Amniotic stem cell (primary cell): ENCODE data around the gene TRH.
A peak's percentile ranks its signal among the peaks of the same experiment; 100 is the strongest.

Experiments used
- DNase-seq: peaks from one replicate; lab custom pipeline; 2025; lab: John Stamatoyannopoulos, UW

The TRH gene, protein sequence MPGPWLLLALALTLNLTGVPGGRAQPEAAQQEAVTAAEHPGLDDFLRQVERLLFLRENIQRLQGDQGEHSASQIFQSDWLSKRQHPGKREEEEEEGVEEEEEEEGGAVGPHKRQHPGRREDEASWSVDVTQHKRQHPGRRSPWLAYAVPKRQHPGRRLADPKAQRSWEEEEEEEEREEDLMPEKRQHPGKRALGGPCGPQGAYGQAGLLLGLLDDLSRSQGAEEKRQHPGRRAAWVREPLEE

DNA sequence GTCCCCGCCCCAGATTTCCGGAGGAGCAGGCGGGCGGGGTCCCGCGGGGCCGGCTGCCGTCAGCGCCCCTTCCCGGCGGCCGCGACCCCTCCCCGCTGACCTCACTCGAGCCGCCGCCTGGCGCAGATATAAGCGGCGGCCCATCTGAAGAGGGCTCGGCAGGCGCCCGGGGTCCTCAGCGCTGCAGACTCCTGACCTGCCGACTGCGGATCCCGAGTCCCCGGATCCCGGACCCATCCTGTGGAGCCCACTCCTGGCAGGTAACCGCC lies at the start of gene TRH:
Gene TRH, plus strand, starts transcription at position 157 of the 269 bp plus-strand sequence. CDS start 1,097 bp downstream, outside the sequence.
- no peak for DNase-seq

DNA sequence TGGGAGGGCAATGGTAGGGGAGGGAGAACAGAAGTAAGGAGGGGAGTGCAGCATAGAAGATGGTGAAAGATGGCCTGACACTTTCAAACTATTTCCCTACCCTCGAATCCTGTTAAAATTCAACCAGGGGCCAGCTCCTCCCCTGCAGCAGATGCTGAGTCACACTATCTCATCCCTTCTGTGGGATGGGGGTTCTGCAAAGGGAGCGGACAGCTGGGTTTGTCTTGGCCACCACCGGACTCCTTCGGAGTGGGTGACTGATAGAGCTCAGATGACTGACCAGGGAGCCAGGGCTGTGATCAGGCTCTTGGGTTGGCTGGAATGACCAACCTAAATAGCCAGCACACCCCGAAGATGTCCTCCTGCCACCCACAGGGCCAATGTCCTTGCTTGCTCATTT lies 47.4 kb upstream of the TRH start:
- no peak for DNase-seq

DNA sequence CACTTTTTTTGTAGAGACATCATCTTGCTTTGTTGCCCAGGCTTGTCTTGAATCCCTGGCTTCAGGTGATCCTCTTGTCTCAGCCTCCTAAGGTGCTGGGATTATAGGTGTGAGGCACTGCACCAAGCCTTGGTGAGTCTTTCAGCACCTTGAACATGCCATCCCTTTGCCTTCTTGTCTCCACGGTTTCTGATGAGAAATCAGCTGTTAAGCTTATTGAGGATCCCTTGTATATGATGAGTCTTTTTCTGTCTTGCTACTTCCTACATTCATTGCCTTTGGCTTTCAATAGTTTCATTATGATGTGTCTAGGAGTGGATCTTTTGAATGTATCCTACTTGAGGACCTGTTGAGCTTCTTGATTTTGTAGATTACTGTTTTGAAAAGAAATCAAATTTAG lies 45.1 kb upstream of the TRH start:
- no peak for DNase-seq

DNA sequence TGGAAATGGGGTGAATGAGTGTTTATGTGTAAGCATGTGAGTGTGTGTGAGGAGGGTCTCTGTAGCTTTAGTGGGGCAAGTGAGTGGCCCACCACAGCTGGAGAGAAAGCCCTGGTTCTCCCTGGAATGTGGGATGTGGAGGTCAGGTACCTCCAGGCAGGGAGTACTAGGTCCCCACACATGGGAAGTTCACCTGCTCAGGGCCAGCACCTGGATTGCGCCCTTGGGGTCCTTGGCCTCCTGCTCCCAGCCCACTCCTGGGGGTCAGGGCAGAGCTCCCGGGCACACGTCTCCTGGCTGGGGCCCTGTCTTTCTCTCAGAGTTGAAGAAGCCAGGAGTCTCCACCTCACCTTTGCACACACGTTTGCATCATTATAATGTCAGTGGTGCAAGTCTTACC lies 41.0 kb upstream of the TRH start:
- DNase-seq = no peak

DNA sequence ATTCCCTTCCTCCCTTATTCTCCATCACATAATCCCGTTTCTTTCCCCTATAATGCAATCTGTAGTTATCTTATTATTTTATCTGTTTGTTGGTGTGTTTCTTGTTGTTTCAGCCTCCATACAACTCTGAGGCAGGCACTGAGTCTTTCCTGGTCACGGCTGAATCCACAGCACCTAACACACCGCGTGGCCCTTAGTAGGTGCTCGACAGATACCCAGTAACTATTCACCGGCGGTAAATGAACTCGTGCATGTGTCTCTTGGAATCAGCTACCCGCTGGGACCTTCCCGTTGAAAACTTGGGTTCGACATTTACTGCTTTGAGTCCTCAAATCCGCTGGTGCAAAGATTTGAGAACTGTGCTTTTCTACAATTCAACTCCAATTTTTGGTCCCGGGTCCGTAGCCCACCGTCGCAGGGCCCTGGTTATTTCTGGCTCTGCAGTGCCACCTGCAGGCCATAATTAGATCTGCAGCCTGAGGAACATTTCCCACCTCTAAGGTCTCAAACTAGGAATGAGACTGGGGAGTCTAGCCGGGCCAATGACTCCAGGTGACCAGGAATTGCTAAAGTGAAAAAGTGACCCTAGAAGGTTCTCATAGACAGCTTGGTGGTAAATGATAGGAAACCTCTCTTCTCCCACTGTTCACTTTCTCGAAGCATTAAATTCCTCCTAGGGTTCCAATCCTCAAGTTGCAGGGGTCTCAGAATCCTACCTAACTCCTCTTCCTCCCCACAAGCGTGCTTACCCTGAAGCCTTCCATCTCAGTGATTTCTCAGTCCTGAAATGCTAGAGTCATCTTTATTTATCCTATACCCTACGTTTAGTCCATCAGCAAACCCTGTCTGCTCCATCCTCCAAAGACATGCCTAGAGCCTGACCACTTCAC lies 40.0 kb upstream of the TRH start:
- DNase-seq = no peak

DNA sequence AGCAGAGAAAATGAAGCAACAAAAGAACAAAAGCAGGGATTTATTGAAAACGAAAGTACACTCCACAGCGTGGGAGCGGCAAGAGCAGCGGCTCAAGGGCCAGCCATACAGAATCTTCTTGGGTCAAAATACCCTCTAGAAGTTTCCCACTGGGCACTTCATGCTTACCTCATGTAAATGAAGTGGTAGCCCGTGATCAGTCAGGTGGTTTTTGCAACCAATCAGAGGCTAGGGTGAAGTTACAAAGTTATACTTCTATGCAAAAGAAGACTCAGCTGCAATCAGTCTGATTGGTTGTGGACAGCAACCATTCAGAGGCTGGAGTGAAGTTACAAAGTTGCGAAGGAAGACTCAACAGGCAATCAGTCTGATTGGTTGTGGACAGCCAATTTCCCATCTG lies 37.8 kb upstream of the TRH start:
- DNase-seq = no peak

DNA sequence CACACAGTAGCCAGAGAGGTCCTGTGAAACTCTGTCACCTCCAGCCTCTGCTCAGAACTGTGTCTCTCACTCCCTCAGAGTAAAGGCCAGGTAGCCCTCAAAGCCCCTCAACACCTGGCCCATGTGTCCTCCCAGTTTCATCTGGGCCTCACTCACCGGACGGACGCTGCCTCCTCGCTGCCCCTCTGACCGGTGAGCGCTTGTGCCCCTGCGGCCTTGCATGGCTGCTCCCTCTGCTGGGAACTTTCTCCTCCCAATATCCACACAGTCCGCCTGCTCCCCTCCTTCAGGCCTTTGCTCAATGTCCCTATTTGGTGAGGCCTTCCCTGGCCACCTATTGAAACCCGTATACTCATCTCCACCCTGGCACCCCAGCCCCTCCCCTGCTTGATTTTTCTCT lies 36.8 kb upstream of the TRH start:
- no peak for DNase-seq

DNA sequence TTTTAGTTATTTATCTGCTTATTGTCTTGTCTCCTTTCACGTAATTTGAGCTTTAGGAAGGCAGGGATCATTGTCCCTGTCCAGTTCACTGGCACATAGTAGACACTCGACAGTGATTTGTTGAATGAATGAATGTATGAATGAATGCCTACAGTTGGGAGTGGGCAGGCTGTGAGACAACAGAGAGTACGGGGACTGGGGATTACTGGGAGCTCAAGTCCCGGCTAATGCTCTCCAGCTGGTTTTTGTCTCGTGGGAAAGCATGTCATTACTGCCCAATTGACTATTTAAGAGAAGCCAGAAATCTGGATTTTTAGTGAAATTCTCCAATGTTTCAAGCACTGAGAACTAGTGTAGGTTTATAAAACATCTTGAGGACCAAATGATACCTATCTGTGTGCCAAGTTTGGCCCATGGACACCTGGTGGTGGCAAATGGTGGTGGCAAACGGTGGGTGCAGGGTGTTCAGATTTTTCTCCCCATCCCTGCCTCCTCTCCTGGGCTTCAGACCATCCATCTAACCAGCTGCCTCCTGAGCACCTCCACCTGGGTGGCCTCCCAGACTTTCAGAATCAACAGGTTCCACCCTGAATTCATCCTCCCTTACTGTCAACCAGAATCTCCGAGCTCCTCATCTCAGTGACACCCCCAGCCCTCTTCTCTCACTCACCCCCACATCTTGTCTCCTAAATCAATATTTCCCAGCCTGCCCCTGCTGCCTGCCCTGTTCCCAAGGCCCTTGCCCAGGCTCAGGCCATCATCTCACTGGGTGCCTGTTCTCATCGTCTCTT lies 36.2 kb upstream of the TRH start:
- DNase-seq = no peak

DNA sequence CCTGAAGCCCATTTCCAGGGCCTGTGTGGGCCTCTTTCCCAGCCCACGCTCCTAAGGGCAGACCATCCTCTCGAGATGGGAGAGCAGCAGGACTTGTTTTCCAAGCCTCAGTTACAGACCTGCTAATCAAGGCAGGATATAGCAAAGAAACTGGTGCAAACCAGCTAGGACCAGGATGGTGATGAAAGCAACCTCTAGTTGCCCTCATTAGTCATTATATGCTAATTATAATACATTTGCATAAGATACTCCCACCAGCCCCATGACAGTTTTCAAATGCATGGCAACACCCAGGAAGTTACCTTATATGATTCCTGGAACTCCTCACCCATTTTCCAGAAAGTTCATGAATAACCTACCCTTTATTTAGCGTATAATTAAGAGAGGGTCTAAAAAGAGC lies 34.4 kb upstream of the TRH start:
- no peak for DNase-seq

DNA sequence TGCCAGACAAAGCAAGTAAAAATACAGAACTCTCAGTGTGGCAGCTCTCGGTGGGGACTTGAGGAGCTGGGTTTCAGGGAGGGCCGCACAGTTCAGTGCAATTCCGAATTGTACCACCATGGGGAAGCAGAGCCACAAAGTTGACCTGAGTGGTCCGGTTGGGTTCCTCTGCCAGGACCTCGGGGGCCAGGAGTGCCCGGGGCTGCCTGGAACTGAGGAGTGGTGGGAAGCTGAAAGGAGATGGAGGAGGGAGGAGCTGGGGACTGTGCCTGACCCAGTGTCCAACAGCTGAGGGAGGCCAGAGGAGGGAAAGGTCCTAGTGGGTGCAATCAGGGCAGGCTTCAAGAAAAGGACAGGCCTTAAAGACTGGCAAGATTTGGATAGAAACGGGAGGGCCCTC lies 32.2 kb upstream of the TRH start:
- DNase-seq = peak; percentile 2

DNA sequence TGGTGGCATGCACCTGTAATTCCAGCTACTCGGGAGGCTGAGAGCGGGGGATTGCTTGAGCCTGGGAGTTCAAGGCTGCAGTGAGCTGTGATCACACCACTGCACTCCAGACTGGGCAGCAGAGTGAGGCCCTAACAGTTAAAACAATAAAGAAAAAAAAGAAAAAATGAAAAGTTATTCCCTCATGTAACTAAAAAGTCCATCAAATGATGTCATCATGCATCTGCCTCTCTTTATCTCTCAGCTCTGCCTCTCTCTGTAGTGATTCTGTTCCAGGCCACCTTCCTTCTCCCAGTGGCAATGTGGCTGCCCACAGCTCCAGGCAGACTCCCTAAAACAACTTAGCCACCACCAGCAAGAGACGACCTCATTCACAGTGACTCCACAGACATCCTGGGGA lies 31.5 kb upstream of the TRH start:
- no peak for DNase-seq

DNA sequence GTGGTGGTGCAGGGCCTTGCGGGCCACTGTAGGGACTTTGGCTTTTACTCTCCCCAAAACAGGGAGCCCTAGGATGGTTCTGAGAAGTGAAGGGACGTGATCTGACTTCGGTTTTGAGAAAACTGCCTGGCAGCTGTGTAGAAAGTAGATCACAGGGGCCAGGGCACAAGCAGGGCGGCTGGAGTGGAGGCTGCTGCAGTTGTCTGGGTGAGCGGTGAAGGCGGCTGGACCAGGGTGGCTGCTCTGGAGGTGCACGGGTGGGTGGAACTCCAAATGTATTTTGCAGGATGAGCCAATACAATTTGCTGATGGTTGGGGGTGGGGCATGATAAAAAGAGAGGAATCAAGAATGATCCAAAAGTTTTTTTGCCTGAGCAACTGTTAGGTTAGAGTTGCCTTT lies 29.8 kb upstream of the TRH start:
- no peak for DNase-seq

DNA sequence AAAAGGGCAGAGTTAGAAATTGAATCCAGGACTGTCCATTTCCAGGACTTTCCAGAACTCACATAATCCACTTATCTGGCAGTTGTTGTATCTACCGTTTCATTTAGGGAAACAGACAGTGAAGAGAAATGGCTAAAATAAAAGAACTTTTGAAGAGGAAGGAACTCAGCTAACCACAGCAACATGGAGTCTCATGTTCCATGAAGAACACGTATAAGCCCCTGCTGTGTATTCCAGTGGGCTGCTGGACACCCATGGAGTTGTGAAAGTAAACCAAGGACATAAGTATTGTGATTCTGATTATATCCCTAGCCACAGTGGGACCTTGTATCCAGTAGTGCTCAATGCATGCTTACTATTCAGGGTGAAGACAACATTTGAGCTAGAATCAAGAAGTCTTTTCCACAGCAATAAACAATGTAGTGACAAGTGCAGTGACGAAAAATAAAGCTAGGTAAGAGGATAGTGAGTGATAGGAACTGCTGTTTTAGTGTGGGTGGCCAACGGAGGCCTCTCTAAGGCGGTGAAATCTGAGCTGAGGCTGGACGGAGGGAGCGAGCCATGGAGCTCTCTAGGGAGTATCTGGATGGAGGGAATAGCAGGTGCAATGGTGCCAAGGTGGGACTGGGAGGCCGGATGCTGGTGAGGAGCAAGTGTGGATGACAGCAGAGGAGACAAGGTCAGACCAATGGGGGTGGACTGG lies 26.8 kb upstream of the TRH start:
- DNase-seq = no peak

DNA sequence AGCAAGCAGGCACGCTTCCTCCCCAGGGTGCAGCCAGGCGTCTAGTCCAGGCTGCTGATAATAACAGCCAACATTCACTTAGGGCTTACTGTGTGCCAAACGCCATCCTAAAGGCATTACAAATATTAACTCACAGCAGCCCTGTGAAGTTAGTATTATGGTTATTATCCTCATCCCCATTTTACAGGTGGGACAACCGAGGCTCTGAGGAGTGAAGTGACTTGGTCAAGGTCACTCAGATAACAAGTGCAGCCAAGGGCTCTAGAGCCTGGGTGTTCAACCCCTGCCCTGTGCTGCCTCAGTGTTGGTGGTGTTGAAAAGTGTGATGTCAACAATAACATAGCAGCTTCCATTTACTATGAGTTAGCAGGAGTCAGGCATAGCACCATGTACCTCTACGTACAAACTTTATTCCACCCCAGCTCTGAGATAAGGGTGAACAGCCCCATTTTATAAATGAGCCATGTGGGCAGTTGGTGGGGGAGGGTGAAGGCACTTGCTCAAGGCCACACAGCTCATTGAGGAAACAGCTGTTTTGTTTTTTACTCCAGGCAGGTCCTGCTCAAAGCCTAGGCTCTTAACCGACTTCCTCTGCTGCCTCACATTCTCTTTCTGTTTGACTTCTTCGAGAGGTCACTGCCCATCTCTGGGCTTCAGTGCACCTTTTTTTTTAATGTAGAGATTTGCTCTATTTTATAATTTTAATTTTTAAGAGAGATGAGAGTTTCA lies 24.0 kb upstream of the TRH start:
- DNase-seq = no peak

DNA sequence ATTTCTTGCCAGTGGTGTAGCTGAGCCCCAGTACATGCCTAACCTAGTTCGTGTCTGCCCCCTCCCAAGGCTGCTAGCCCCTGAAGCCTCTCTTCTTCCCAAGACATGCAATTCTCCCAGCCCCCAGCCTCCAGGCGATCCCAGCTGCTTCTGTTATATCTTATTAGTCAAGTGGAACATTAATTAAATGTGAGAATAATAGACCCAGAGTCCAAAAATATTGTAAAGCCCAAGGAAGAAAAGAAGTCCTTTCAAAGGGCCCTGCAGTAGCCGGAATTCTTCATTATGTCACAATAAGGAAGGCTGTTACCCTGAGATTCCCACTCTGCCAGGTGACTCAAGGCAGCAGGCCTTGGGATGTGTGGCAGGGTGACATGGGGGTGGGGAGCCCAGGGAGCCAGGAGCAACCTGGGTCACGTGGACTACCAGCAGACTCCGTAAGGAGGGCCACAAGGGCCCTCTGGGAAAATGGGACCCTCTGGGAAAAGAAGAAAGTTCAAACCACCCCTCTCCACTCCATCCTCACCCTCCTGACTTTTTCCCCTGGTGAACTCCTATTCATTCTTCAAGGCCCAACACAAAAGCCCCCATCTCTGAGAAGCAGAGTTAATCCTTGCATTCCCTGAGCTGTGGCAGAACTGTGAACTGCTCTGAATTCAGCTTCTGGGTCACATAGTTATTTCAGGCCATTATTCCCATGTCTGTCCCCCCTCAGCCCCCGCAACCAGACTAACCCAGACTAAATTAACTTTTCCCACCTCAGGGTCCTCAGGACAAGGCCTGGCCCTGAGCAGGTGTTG lies 21.8 kb upstream of the TRH start:
- DNase-seq = no peak

DNA sequence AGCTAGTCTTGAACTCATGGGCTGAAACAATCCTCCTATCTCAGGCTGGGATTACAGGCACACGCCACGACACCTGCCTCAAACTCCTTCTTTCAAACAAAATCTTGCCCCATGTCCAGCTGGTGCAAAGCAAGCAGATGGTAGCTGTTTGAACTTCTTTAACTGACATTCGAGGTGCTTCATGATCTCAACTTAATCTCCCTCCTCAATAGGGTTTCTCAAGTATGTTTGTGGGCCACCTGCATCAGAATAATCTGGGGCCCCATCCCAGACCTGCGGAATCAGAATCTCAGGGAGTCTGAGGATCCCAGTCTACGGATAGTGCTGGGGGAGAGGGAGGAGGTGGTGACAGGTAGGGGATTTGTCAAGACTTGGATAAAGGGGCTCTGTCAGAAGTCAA lies 20.9 kb upstream of the TRH start:
- no peak for DNase-seq

DNA sequence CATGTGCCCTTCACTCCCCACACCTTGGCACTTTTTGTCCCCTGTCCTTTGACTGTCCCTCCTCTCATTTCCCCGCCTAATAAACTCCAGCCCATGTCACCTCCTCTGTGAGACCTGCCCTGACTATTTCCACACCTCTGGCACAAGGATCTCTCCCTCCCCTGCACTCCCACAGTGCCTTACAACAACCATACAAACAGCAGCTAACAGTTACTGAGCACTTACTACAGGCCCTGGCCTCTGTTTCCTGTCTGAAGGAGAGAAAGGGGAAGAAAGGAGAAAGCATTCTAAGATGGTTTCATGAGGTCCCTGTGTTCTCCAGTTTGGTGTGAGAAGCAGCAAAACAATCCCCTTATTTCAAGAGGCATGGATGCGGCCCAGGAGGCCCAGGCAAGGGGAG lies 20.0 kb upstream of the TRH start:
- DNase-seq = no peak

DNA sequence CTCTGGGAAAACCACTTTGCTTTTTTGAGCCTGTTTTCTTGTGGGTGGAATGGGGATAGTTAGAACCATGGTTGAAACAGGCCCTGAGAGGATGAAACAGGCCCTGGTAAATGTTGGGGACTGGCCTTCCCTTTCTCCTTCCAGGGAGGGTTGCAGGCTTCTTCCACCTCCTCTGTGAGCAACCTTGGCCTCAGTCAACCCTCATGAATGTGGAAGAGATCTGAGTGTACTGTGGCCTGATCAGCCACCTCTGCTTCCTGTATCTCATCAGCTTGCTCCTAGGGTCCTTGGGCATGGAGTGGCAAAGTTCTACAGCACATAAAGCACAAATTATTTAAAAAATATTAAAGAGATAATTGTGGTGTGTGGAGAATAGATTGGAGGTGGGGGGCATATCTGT lies 17.6 kb upstream of the TRH start:
- DNase-seq = no peak

DNA sequence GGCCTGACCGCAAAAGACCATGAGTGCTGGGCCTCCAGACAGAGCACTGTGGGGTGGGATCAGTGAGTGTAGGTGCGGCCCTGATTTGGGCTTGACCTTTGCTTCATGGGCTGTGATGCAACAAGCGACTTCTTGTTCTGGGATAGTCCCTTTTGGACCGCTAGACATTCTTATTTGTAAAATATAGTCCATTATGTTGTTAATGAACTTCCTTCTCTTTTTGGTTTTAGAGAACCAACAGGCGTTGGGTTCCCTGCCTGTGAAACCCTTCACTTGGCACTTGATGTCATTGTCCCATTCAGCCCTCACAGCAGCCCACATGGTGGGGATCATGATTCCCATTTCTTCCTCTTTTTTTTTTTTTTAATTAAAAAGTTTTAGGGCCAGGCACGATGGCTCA lies 15.8 kb upstream of the TRH start:
- DNase-seq = no peak

DNA sequence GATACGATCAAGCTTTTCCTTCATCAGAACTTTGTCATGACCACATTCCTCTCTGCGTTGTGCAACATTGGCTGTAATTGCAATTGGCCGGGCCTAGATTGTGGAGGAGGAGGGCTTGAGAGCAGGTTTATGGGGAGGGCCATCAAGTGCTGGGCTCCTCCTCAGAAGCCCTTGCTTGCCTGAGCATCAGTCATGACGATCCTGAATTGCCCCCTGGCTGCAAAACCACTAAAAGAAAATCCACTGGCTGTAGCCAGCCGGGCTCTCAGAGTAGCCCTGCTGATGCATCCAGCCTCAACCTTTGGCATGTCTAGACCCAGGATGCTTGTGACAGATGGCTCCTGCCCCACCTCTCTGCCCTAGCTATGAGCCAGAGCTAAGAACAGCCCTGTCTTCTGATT lies 13.4 kb upstream of the TRH start:
- DNase-seq = no peak

DNA sequence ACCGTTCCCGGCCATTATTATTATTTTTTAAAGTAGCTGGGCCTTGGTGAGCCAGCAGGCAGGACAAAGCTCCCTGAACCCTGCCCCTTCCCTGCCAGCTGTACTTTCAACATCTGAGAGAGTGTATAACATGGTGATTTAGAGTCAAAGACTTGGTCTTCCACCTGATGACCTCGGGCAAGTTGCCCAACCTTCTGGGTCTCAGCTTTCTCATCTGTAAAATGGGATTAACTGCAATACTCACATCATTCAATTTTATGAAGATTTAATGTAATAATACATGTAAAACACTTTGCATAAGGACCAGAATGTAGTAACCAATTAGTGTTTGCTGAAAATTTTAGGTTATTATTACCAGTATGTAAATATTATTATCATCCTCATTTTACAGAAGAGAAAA lies 11.9 kb upstream of the TRH start:
- no peak for DNase-seq
